GM21737 (cell line): Measurements from ENCODE around the gene C14orf119.
"Not testable (repeated sequence)": the region's sequence is repeated elsewhere in the genome, so short reads cannot be mapped to it uniquely, and the experiment has no call there.

Experiments
- ATAC-seq: cut with Tn5 transposase; IDR thresholded peaks from one replicate; pipeline ENCODE4 v1.9.1; 2021; ENCODE audit warnings: mild to moderate bottlenecking, moderate library complexity; ENCODE audit not compliant: unreplicated experiment

C14orf119 gene

GRCh38 chr14:23107620-23108019, 12.3 kb downstream of the C14orf119 start:
- ATAC-seq: not testable (repeated sequence)

- not testable (repeated sequence) for ATAC-seq
Observed at GRCh38 chr14:23108169-23108568, 12.9 kb downstream of the C14orf119 start.

GRCh38 chr14:23109769-23110168, 14.5 kb downstream of the C14orf119 start:
- no peak for ATAC-seq

- ATAC-seq: no peak
Observed at GRCh38 chr14:23110579-23111365, 15.5 kb downstream of the C14orf119 start.

GRCh38 chr14:23112359-23113178, 17.3 kb downstream of the C14orf119 start:
- ATAC-seq: no peak

- ATAC-seq: no peak
Observed at GRCh38 chr14:23113431-23114119, 18.3 kb downstream of the C14orf119 start.

- ATAC-seq: no peak
Observed at GRCh38 chr14:23114120-23114458, 18.8 kb downstream of the C14orf119 start.

GRCh38 chr14:23114669-23115038, 19.3 kb downstream of the C14orf119 start:
- no peak for ATAC-seq

GRCh38 chr14:23115039-23115731, 19.9 kb downstream of the C14orf119 start:
- ATAC-seq: no peak

GRCh38 chr14:23115918-23116317, 20.6 kb downstream of the C14orf119 start:
- no peak for ATAC-seq

- no peak for ATAC-seq
Observed at GRCh38 chr14:23117371-23118020, 22.2 kb downstream of the C14orf119 start.

- no peak for ATAC-seq
Observed at GRCh38 chr14:23118506-23119362, 23.4 kb downstream of the C14orf119 start, which contains the start of gene CEBPE. CEBPE (minus strand) TSS chr14:23119255; CDS start chr14:23119091, 164 bp downstream.

GRCh38 chr14:23119363-23120327, 24.3 kb downstream of the C14orf119 start:
- no peak for ATAC-seq

- ATAC-seq: peak; percentile 70
Observed at GRCh38 chr14:23120541-23121251, 25.4 kb downstream of the C14orf119 start.

- peak; percentile 51 for ATAC-seq
Observed at GRCh38 chr14:23121361-23121771, 26.1 kb downstream of the C14orf119 start.

GRCh38 chr14:23122086-23122485, 26.8 kb downstream of the C14orf119 start:
- no peak for ATAC-seq

- no peak for ATAC-seq
Observed at GRCh38 chr14:23123419-23123818, 28.1 kb downstream of the C14orf119 start.
